ENCODE data around the gene CNGA3.

CNGA3 gene

DNA sequence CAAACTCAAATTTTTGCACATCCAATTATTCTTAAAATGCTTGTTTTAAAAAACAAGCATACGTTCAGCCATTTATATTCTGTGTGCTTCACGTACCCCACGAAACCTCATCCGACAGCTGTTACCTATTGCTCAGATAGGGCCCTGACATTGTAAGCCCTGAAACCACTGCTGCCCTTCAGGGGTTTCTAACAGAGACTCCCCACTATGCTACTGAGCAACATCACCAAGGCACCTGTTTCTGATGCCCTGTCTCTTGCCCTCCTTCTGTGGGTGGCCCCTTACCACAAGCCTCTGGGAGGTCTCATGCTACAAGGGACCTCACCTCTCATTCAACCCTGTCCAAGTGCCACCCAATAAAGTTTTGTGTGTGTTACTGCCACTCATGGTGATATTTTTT is 18.5 kb upstream of the CNGA3 start:
- in situ Hi-C loops (cut with HindIII; ENCODE audit: low sequenced_read_pairs), result no loop called here

DNA sequence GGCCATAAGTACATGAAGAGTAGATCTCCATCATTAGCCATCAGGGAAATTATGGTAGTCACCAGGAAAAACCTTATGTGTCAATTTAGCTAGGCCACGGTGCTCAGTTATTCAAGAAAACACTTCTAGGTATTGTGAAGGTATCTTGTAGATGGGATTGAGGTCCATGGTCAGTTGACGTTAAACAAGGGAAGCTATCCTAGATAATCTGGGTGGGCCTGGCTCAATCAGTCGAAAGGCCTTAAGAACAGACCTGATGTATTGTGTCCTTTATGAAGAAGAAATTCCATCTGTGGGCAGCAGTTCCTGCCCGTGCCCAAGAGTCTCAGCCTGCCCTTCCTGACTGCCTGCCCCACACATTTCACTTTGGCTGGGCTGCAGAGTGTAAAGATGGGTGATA is 16.7 kb upstream of the CNGA3 start:
- in situ Hi-C loops (cut with HindIII; ENCODE audit: low sequenced_read_pairs), result no loop called here

DNA sequence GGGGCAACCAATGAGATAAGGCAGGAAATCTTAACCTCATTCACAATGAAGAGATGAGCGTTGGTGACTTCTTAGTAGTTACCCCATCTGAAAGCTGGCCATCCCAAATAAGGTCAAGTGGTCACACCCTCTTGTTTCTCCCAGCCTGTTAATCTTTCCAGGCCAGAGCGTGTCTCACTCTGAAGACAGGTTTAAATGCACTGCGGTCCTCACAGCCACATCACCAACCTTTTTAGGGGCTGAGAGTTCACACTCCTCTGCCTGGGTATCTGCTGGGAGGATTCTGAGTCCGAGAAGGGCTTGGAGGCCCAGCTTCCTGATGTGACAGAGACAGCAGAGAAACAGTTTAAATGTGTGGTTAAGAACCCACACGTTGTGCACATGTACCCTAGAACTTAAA is 13.3 kb upstream of the CNGA3 start:
- in situ Hi-C loops (cut with HindIII; ENCODE audit: low sequenced_read_pairs), result no loop called here

DNA sequence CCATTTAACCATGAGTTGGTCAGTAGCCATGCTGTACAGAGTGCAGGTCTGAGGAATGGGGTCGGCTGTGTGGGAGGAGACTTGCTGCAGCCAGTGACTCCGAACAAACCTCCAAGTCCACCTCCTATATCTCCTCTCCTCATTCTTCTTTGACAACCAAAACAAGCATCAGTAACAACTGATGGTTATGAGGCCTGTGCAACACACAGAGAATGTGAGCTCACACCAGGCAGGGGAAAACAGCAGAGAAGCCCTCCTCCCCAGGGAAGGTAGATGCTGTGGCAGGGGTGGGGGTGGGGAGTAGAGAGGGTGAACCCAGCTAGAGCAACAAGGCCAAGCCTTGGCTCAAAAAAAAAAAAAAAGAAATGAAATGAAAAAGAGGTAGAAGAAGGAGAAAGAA is 12.3 kb upstream of the CNGA3 start:
- in situ Hi-C loops (cut with HindIII; ENCODE audit: low sequenced_read_pairs), result no loop called here

DNA sequence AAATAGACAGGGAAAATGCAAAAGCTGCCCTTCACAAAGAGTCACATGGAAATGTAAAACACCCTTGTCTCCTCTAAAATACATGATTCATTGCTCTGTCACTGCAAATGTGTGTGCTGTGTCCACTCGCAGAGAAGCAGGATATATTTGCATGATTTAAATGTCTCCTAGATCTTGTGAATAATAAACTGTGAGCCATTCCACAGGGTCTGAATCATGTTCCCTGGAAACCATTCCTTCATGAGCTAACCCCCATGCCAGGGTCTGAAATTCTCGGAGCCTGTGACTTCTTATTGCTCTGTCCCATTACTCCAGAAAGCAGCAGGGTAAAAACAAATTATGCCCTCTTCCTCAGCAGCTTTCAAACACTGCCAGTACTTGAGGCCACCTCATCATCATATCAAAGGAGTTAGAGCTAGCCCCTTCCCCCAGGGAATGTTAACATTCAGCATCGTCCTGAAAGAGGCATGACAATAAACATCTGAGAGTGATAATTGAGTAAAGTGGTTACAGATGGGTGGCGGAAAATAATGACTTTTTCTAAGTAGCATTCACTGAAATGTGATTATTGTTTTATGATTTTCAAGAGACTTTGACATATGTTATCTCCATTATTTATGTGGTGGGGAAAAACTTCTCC is 11.7 kb upstream of the CNGA3 start:
- in situ Hi-C loops (cut with HindIII; ENCODE audit: low sequenced_read_pairs), result no loop called here

DNA sequence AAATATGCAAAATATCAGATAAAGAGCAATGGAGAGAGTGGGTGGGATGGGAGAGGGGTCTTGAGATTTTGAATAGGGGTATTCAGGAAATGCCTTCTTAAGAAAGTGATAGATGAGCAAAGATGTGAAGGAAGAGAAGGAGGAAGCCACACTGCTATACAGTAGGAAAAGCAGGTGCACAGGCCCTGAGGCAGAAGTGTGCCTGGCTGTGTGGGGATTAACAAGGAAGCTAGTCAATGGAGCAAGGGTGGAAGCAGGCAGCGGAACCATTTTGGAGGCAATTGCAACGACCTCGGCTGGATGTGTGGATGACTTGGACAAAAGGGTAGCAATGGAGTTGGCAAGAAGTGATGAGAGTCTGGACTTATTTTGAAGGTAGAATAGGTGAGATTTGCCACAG is 11.0 kb upstream of the CNGA3 start:
- in situ Hi-C loops (cut with HindIII; ENCODE audit: low sequenced_read_pairs), result no loop called here

DNA sequence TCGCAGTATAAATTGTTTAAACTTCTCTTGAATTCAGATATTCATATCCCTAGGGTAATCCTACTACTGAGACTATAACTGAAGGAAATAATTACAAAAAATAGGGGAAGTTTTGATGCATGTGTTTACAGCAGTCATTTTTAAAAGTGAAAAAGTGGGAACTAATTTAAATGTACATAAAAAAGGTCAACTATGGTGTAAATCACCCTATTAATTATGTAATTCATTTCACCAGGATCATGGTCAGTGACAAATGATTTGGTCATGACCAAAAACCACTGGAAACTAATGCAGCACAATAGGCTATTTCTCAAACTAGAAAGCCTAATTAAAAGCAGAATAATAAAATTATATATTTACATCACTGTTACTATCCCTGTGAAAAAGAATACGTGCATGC is 5.0 kb upstream of the CNGA3 start:
- in situ Hi-C loops (cut with HindIII; ENCODE audit: low sequenced_read_pairs), result no loop called here

DNA sequence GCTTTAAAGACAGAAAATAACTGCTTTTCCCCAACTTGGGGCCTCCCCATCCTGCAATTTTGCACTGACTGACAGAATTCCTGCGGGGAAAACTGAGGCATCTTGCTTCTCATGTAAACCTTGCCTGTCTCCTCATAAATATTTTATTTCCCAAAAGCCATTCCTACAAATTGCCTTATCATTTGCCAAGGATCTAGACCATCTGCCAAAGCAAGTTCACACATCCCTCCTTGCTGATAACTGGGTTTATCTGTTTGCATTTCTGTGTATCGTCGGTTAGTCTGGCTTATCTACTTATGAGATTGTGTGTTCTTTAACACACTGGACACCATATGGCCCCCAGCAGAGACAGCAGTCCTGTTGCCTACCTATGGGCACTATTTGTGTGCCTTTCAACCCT is 3.0 kb upstream of the CNGA3 start:
- in situ Hi-C loops (cut with HindIII; ENCODE audit: low sequenced_read_pairs), result no loop called here

DNA sequence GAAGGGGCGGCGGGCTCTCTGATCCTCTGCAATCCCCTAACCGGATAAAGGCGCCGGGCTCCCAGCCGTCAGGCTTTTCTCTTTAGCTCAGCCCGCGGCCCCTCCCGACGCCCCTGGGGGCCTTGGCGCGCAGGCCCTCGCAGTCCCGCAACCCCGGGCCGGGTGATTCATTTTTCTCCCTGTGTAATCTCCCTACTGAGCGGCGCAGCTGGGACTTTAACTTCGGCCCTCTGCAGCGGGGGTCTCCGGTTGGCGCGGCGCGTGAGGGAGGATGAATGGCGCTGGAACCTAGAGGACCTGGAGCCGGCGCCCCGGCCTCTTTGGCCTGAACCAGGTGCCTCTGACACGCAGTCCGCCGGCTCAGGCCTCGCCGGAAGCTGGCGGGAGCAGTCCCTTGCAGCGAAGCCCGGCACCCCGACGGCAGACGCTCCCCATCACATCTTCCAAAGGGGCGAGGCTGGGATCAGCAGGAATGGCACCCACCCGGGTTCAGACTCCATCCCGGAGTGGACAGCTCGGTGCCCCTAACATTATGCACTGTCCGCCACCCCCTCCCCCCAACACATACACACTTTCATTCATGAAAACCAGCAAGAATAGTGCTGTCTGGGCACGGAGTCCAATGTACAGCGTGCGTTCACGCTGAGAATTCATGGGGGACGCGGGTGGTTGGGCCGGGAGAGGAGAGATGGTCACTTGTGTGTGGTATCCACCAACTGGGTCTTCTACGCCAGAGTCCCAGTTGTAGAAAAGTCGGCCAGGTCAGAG is 1.2 kb downstream of the CNGA3 start:
- in situ Hi-C loops (cut with HindIII; ENCODE audit: low sequenced_read_pairs), result no loop called here

DNA sequence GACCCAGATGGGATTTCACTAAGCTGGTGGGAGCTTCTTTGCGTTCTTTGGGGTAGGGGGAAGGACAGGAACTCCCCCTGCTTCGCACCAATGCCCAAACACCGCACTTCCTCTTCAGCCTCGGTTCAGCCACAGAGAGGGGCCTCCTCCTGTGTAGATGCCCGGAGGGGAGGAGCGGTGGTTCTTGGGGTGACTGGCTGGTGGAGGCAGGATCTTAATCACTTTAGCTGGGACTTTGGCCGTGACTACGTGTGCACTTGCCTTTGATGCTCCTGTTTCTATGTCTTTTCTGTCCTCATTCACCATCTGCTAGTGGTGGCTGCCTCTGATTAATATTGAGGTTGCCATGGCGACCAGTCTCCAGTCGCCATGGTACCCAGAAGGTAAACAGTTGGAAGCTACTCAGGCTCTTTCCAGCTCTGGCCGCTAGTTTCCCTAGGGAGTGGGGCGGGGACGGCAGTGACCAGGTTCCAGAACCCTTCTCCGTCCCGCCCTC is 1.9 kb downstream of the CNGA3 start:
- in situ Hi-C loops (cut with HindIII; ENCODE audit: low sequenced_read_pairs), result no loop called here

DNA sequence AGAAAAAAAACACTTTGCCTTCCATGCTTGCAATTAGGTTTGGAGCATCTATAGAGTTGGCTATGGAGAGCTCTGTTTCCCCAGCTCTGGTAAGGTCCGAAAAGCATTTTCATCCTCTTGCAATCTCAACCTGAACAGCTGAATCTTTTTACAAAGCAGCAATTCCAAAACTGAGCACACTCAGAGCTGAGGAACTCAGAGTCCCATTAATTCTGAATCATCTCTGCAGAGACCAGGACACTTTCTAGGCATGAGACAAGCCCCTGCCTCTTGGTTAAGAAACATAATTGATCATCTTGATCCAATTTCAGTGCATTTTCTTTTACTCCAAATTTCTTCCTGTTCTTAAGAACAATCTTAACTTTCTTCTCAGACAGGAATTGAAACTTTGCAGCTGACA is 4.2 kb downstream of the CNGA3 start:
- in situ Hi-C loops (cut with HindIII; ENCODE audit: low sequenced_read_pairs), result no loop called here

DNA sequence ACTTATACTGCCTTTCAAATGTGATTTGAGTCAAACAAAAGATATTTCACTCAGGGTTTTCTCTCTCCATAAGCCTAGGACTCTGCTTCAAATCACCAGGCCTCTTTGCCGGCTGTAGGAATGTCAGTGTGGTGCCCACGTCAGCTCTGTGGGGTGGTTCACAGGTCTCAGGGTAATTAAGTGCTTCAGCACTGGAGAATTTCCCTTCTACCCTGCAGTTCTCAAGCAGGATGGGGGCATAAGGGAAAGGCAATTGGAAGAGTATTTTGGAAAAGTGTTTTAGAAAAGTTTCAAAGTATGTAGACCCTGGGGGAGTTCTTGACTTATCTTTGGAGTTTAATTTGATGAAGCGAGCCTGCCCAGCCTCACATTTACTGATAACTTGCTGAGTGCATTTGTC is 9.6 kb downstream of the CNGA3 start:
- in situ Hi-C loops (cut with HindIII; ENCODE audit: low sequenced_read_pairs), result no loop called here

DNA sequence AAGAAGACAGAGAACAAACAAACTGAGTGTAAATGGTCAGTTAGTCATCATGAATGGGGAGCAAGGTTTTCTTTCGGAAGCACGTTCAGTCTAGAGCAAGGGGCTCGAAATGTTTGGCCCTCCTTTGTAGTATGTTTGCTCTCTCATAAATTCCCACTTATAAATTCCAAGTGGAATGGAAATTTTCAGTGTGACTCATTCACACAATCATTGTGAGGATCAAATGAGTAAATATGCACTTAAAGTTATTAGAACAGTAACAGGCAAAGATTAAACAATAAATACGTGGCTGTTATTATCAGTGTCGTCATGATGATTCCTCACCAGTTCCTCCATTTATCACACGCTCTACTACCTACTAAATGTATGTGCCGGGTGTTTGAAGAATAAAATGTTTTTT is 10.5 kb downstream of the CNGA3 start:
- in situ Hi-C loops (cut with HindIII; ENCODE audit: low sequenced_read_pairs), result no loop called here

DNA sequence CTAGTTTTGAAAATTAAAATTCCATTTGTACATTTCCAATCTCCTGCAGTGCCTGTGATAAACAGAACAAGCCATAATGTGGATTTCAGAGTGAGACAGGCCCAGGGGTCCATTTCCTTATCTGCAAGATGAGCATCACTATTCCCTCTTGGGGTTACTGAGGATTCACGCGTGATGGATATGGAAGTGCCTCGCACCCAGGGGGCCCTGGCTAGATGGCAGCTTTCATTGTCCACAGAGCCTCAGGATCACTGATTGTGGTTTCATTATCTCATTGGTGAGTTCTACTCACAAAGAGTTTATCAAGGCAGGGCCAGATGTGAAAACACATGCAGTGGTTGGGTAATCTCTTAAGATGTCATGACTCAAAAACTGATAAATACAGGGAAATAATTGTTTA is 11.6 kb downstream of the CNGA3 start:
- in situ Hi-C loops (cut with HindIII; ENCODE audit: low sequenced_read_pairs), result no loop called here

DNA sequence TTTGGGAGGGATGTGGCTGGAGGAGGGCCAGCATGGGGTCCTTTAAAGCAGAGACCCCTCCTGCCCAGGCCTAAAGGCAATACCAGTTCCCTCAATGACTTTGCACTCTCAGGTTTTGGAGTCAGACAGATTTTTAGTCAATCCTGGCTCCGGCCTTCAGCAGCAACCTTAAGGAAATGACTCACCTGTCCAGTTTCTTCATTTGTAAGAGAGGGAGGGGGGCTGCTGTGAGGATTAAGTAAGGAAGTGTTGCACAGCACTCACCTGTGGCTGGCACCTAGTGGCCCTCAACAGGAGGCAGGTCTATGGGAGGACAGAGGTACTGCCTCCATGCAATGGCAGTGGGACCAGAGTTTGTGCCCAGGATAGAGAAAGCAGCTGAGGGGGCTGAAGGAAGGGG is 13.7 kb downstream of the CNGA3 start:
- in situ Hi-C loops (cut with HindIII; ENCODE audit: low sequenced_read_pairs), result no loop called here

DNA sequence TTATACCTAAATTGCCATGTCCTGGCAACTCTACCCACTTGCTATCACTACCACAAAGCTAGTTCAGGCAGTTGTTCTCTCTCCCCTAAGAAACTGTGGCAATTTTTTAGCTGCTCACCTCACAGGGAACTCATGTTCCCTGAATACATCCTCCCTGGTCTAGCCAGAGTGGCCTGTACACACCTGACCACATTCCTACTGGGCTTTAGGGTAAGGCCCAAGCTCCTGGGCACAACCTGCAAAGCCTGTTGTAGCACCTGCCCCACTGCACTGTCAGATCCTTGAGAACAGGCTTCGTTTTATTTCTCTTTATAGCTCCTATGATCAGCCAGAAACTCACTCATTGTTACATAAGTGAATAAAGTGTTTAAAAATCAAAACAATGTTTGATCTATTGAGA is 21.5 kb downstream of the CNGA3 start:
- in situ Hi-C loops (cut with HindIII; ENCODE audit: low sequenced_read_pairs), result no loop called here

DNA sequence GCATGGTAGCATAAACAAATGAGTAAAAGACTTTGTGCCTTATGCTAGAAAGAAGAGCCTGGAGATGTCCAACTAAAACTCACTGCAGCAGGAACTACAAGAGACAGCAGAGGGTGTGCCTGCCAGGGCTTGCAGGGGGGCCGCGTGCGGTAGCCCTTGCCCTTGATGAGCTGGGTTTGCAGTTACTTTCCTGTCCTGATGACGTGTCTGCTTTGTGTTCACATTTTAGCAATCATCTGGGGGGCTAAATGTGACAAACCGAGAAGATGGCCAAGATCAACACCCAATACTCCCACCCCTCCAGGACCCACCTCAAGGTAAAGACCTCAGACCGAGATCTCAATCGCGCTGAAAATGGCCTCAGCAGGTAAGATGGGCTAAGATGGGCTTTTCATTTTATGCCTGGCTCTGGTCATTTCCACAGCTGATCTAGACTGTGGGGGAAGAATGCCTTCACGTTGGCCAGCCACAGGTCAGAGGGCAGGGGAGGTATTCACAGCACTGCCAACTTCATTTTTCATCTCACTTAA is 23.5 kb downstream of the CNGA3 start:
- in situ Hi-C loops (cut with HindIII; ENCODE audit: low sequenced_read_pairs), result no loop called here

DNA sequence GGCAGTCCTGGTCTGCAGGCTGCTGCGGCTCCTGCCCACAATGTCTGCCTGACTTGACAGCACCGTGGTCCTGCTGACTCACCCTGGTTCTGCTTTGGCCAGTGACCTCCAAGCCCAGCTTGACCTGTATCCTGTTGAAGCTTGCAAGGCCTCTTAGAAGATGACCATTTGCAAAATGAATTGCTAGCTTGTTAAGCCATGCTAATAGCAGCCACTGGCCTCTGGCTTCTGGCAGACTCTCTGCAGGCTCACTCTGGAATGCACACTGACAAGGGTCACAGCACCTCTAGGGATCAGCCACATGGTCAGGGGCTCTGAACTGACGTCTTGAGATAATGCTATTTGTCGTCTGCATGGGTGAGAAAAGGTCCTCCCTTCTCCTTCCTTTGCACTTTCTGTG is 25.9 kb downstream of the CNGA3 start:
- in situ Hi-C loops (cut with HindIII; ENCODE audit: low sequenced_read_pairs), result no loop called here

DNA sequence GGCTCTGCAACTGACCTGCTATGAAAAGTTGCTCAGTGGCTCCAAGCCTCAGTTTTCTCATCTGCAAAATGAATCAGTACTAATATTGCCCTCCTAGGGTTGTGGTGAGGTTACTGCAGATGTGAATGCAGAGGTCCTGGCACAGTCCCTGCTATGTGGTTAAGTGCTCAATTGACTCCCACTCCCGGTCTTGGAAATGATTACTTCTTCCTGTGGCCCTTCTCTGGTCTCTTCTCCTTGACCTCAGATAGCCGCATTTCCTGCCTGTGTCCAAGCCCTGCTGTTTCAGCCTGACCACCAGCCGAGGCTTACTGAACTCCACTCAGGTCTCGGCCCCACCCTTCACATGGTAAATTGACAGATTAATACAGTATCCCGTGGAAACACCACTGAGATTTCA is 26.3 kb downstream of the CNGA3 start:
- in situ Hi-C loops (cut with HindIII; ENCODE audit: low sequenced_read_pairs), result no loop called here

DNA sequence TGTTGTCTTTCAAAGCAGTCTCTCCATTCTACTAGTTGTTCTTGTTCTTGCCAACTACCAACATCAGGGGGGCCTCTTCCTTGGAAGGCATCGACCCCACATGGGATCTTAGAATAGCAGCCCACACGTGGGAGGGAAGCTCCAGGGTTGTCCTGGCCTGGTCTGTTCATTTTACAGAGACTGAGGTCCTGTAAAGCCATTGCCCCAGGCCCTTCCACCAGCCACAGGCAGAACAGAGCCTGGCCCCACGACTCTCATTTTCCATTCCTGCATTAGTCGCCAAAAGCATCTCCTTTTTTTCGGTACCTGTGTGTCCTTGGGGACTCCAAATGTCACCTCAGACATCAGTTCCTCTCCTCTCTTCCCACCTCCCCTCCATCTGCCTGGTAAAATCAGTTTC is 28.0 kb downstream of the CNGA3 start:
- in situ Hi-C loops (cut with HindIII; ENCODE audit: low sequenced_read_pairs), result no loop called here

DNA sequence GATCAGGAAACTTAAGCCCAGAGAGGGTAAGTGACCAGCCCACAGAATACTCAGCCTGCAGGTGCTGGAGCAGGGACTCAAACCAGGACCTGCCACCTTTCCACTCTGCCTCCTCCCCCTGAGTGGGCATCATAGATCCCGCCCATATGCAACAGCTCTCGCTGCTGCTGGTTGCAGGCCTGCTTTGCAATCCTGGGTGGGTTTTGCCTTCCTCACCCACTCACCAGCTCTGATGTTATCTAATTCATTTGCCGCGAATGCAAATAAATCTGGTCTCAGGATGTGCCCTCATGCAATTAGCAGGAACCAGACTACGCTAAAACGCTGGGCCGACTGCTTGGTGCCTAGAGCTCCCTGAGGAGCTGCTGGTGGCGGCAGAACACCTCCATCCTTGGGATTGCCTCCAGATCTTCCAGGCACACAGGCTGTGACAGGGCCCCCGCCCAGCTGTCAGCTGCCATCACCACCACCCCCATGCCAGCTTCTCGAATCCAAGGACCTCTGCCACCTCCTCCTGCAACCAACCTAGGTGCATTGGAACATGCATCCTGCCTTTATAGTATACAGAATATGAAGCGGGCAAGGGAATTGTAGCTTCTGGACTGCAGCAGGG is 28.8 kb downstream of the CNGA3 start:
- in situ Hi-C loops (cut with HindIII; ENCODE audit: low sequenced_read_pairs), result no loop called here

DNA sequence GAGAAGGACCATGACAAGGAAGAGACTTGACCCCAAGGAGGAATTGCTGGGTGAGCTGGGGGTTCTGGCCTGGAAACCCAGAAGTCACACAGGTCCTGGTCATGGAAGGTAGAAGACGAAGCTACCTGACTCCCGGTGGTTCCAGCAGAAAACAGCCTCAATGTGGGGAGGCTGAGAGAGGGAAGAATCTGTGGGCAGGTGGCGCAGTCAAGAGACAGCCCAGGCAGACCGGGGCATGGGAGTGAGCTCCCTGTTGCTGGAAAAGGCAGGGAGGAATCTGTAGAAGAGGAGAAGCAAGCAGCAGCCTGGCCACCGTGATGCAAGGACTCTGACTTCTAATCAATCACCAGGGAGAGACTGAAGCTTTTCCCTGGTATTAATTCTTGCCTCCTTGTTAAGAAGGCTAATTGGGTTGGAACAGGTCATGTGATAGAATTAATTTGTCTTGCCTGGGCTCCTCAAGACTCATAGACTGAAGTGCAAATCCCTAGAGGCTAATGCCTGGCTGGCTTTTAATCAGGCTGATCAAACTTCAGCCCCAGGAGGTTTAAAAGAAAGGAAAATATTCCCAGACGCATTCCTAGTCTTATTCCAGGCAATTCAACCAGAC is 30.1 kb downstream of the CNGA3 start:
- in situ Hi-C loops (cut with HindIII; ENCODE audit: low sequenced_read_pairs), result no loop called here

All from DLD1 (cell line).